ENCODE results near the gene MLXIPL. TPM values are rescaled to one million over a fixed set of nuclear protein-coding genes. Genes with fewer than 3 reads are reported as not detected.
"Not testable (repeated sequence)": the region's sequence is repeated elsewhere in the genome, so short reads cannot be mapped to it uniquely, and the experiment has no call there.

Gene MLXIPL
- total RNA-seq, 1 experiment from 2014 or later: 20.6 TPM

DNA sequence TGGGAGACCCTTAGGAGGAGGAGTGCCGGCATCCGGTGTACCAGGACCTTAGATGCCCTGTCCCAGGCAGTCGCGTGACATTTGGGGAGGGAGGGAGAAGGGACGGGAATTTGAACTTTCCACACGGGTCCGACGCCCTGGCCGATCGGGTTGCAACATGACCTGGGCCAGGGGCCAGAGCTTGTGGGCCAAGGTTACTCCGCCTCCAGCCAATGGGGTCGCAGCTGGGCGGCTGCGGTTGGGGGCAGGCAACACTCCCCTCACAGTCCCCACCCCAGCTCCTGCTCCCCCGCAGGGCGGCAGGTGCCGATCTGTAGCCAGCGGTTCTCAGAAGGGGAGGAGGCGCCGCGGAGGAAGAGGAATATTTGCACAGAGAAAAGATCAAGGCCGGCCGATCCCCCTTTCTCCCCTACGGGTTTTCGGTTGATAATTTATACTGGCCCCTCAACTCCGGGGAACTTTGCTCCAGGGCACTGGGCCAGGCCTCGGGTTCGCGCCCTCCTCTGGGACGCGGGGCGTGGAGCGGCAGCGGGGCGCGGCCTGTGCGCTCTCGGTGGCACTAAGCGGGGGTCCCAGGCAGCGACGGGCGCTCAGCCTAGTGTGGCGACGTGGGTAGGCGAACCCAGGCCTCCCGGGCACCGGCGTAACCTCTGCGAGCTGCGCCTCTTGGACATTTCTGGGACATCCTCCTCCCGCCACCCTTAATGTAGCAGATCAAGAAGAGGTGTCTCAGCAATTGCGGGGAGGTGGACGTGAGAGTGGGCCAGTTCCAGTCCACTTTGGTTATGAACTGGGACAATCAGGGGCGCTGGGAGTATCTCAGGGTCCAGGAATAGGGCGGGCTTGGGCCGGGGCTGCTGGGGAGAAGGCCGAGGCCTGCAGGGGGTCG, 1.2 kb downstream of the MLXIPL start:
- TSS peak; percentile 57 for BruUV-seq (replicated peaks)
- no peak for DNase-seq (ENCODE audit: low spot score)
- H3K9me3 ChIP-seq (ENCODE audit: low read depth, low read length, poor library complexity, severe bottlenecking): no peaks in the 10 kb centered on the region
- H3K4me1 ChIP-seq (ENCODE audit: insufficient read depth, low read length, poor library complexity, severe bottlenecking): peaks cover 15% of the 10 kb centered on the region
- no peaks in the 10 kb centered on the region for H3K36me3 ChIP-seq (ENCODE audit: insufficient read depth, low read length, poor library complexity, severe bottlenecking)
- no peak overlapping the region for H3K27ac ChIP-seq (ENCODE audit: low read depth, low read length, poor library complexity, severe bottlenecking)
- H3K27me3 ChIP-seq (replicated peaks; ENCODE audit: insufficient read depth, low read depth, low read length, poor library complexity): no peaks in the 10 kb centered on the region
- ChIA-PET POLR2A (ENCODE audit: low non-redundant PET) (no interaction called here), CTCF (no interaction called here)
- intact Hi-C loops (cut with micrococcal nuclease; ENCODE audit: unreplicated experiment): loop anchor here (5.0 kb wide), 1 partner anchor 44 kb away; the partner anchor contains the start of gene VPS37D
- TF ChIP-seq, protein P1, sequence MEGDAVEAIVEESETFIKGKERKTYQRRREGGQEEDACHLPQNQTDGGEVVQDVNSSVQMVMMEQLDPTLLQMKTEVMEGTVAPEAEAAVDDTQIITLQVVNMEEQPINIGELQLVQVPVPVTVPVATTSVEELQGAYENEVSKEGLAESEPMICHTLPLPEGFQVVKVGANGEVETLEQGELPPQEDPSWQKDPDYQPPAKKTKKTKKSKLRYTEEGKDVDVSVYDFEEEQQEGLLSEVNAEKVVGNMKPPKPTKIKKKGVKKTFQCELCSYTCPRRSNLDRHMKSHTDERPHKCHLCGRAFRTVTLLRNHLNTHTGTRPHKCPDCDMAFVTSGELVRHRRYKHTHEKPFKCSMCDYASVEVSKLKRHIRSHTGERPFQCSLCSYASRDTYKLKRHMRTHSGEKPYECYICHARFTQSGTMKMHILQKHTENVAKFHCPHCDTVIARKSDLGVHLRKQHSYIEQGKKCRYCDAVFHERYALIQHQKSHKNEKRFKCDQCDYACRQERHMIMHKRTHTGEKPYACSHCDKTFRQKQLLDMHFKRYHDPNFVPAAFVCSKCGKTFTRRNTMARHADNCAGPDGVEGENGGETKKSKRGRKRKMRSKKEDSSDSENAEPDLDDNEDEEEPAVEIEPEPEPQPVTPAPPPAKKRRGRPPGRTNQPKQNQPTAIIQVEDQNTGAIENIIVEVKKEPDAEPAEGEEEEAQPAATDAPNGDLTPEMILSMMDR (conservative IDR thresholded peaks at IDR 0.05; ENCODE audit: low read depth, low read length): no peak
- H3K4me3 ChIP-seq (ENCODE audit: low read depth, low read length, poor library complexity, severe bottlenecking): peak overlapping the region; percentile 77

- ChIA-PET CTCF (no interaction called here), POLR2A (ENCODE audit: low non-redundant PET) (no interaction called here)
- no peak for DNase-seq (ENCODE audit: low spot score)
- Histone ChIP-seq H3K27me3 (replicated peaks; ENCODE audit: insufficient read depth, low read depth, low read length, poor library complexity) (no peaks in the 10 kb centered on the region), H3K4me1 (ENCODE audit: insufficient read depth, low read length, poor library complexity, severe bottlenecking) (peaks cover 15% of the 10 kb centered on the region), H3K27ac (ENCODE audit: low read depth, low read length, poor library complexity, severe bottlenecking) (no peak overlapping the region), H3K9me3 (ENCODE audit: low read depth, low read length, poor library complexity, severe bottlenecking) (no peaks in the 10 kb centered on the region), H3K4me3 (ENCODE audit: low read depth, low read length, poor library complexity, severe bottlenecking) (peak overlapping the region; percentile 77), H3K36me3 (ENCODE audit: insufficient read depth, low read length, poor library complexity, severe bottlenecking) (no peaks in the 10 kb centered on the region)
- no peak for TF ChIP-seq EZH2 (IDR thresholded peaks at IDR 0.05; ENCODE audit: borderline replicate concordance, low read depth, low read length, poor library complexity, severe bottlenecking)
- TF ChIP-seq, protein P1 (conservative IDR thresholded peaks at IDR 0.05; ENCODE audit: low read depth, low read length): no peak
- no TSS peak for BruUV-seq (replicated peaks)
- intact Hi-C loops (cut with micrococcal nuclease; ENCODE audit: unreplicated experiment): loop anchor here (5.0 kb wide), 1 partner anchor 45 kb away; the partner anchor contains the start of gene VPS37D
These were observed 1.8 kb downstream of the MLXIPL start for GRCh38 chr7:73622527-73622908.

- BruUV-seq (replicated peaks): no TSS peak
- intact Hi-C loops (cut with micrococcal nuclease; ENCODE audit: unreplicated experiment): loop anchor here (5.0 kb wide), 1 partner anchor 46 kb away; the partner anchor contains the start of gene VPS37D
- CTCF ChIA-PET: interaction anchor here (0.7 kb wide), 1 partner anchor 298 kb away, joined by 10 read pairs; no protein-coding TSS in a partner anchor
These were observed 2.9 kb downstream of the MLXIPL start for GRCh38 chr7:73621168-73622063.

DNA sequence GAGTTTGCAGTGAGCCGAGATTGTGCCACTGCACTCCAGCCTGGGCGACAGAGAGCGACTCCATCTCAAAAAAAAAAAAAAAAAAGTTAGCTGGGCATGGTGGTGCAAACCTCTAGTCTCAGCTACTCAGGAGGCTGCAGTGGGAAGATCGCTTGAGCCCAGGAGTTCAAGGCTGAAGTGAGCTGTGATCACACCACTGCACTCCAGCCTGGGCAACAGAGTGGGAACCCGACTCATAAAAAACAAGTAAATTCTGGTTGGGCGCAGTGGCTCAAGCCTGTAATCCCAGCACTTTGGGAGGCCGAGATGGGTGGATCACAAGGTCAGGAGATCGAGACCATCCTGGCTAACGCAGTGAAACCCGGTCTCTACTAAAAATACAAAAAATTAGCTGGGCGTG, 4.9 kb downstream of the MLXIPL start:
- H3K27me3 ChIP-seq (replicated peaks; ENCODE audit: insufficient read depth, low read depth, low read length, poor library complexity); H3K36me3 ChIP-seq (ENCODE audit: insufficient read depth, low read length, poor library complexity, severe bottlenecking); intact Hi-C loops (cut with micrococcal nuclease; ENCODE audit: unreplicated experiment); H3K4me3 ChIP-seq (ENCODE audit: low read depth, low read length, poor library complexity, severe bottlenecking); BruUV-seq (replicated peaks); DNase-seq (ENCODE audit: low spot score); POLR2A ChIA-PET (ENCODE audit: low non-redundant PET); CTCF ChIA-PET; H3K27ac ChIP-seq (ENCODE audit: low read depth, low read length, poor library complexity, severe bottlenecking); H3K9me3 ChIP-seq (ENCODE audit: low read depth, low read length, poor library complexity, severe bottlenecking): not testable (repeated sequence)
- peaks cover 15% of the 10 kb centered on the region for H3K4me1 ChIP-seq (ENCODE audit: insufficient read depth, low read length, poor library complexity, severe bottlenecking)

More at GRCh38 chr7:73621168-73622063, 2.9 kb downstream of the MLXIPL start:
- no peak overlapping the region for H3K4me3 ChIP-seq (ENCODE audit: low read depth, low read length, poor library complexity, severe bottlenecking)
- no peaks in the 10 kb centered on the region for H3K9me3 ChIP-seq (ENCODE audit: low read depth, low read length, poor library complexity, severe bottlenecking)
- H3K36me3 ChIP-seq (ENCODE audit: insufficient read depth, low read length, poor library complexity, severe bottlenecking): no peaks in the 10 kb centered on the region
- POLR2A ChIA-PET (ENCODE audit: low non-redundant PET): interaction anchor here (0.6 to 0.7 kb wide), 2 partner anchors 39 to 55 kb away, joined by 3 to 4 read pairs; no protein-coding TSS in a partner anchor
- DNase-seq (ENCODE audit: low spot score): no peak
- peaks cover 15% of the 10 kb centered on the region for H3K4me1 ChIP-seq (ENCODE audit: insufficient read depth, low read length, poor library complexity, severe bottlenecking)
- TF ChIP-seq EZH2 (IDR thresholded peaks at IDR 0.05; ENCODE audit: borderline replicate concordance, low read depth, low read length, poor library complexity, severe bottlenecking): no peak
- TF ChIP-seq, protein P1 (conservative IDR thresholded peaks at IDR 0.05; ENCODE audit: low read depth, low read length): no peak
- no peak overlapping the region for H3K27ac ChIP-seq (ENCODE audit: low read depth, low read length, poor library complexity, severe bottlenecking)
- H3K27me3 ChIP-seq (replicated peaks; ENCODE audit: insufficient read depth, low read depth, low read length, poor library complexity): no peaks in the 10 kb centered on the region
